HG03196 (cell line): Measurements from ENCODE around the gene AAK1.
"Not testable (repeated sequence)": the region's sequence is repeated elsewhere in the genome, so short reads cannot be mapped to it uniquely, and the experiment has no call there.

Source experiments
- ATAC-seq: cut with Tn5 transposase; IDR thresholded peaks from one replicate; pipeline ENCODE4 v1.9.1; 2021; ENCODE audit not compliant: unreplicated experiment

The AAK1 gene

DNA sequence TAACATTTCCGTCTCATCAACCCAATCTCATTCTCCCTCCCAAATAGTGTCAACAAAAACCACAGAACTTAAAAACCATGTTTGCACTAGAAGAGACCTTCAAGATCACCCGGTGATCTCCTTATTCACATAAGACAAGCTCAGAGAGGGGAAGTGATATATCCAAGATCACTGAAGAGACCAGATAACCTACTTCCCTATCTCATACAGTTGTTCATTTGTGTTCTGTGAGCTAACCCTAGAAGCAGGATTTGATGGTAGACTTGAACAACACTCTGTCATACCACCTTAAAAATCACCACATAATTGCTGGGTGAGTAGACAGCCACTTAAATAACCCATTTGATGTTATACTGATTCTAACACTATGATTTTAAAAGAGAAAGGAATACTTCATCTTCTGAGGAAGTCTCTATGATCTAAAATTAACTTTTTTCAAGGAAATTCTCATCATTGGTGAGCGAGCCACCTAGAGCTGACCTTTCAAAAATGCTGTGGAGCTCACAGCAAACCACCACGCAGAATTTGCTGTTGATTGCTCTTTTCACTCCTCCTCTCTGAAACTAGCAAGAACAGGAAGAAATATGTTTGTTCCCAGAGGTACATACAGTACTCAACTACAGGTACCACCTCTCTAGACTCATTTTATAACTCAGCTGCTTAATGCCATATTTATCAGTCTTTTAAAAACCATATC, 15.1 kb downstream of the AAK1 start:
- ATAC-seq = no peak

DNA sequence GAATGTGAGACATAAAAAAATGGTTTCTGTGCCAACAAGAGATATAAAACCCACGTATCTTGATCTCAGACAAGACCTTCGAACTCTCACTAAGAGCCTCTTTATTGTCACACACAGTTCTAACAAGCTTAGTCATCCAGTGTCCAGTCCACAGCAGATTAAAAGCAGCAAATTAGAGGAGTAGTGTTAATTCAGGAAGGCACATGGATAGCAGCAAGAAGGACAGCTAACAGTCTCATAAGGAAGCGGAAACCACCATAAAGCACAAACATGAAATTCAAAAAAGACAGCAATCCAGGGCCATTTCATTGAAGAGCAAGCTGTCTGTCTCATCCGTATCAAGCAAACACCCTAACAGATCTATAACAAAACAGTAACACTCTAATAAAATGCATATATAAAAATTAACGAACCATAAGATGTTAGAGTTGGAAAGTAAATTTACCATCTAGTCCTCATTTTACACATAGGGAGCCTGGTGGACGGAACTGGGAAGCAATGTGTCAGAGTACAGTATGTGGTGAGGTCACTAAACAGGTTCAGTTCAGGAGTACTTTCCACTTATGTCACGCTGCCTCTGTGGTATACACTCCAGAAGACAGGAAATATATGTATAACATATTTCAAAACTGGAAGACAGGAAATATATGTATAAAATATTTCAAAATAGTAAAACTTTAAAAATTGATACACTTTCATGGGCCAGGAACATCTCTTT, 18.3 kb downstream of the AAK1 start:
- ATAC-seq = no peak

DNA sequence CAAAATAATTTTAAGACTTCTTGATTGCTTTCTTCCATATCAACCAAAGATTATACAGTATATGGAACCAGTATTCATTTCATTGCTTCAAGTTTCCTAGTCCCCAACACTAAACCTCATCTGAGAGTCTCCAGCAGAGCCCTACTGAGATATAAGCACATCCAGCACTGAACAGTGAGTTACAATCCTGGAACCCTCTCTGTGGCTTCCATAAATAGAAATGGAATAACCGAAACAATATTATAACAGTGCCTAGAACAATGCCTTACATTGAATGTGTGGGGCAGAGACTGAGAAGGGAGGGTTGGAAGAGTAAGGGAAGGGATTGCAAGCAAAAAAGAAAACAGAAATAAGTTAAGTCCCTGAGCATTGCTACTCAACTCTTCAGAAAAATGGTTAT, 18.9 kb downstream of the AAK1 start:
- ATAC-seq = no peak

DNA sequence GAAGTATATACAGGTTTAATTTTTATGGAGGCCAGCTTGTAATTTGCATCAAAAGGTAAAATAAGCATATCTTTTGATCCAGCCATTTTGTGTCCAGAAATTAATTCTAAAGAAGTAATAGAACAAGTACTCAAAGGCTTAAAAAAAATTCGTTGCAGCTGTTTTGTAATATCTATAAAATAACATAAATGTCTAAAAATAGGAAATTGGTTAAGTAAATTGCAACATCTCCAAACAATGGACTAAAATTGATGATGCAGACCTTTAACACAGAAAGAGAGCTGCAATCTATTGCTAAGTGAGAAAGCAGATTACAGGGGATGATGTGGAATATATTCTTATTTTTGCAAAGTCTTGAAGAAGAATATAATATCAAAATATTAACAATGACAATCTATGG, 19.4 kb downstream of the AAK1 start:
- no peak for ATAC-seq

DNA sequence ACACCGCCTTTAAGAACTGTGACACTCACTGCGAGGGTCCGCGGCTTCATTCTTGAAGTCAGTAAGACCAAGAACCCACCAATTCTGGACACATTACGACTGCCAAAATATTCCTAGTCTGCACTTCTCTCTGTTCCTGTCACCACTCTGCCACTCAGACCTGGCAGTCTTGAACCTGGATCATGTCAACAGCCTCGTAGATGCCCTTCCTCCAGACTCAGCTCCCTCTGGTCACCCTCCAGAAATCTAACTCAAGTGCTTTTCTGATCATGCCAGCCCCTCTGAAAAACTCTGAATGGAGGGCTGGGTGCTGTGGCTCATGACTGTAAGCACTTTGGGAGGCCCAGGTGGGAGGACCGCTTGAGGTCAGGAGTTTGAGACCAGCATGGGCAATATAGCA, 20.3 kb downstream of the AAK1 start:
- ATAC-seq = no peak

DNA sequence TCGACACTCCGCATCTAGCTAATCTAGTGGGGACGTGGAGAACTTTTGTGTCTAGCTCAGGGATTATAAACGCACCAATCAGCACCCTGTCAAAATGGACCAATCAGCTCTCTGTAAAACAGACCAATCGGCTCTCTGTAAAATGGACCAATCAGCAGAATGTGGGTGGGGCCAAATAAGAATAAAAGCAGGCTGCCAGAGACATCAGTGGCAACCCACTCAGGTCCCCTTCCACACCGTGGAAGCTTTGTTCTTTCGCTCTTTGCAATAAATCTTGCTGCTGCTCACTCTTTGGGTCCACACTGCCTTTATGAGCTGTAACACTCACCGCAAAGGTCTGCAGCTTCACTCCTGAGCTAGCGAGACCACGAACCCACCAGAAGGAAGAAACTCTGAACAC, 20.7 kb downstream of the AAK1 start:
- not testable (repeated sequence) for ATAC-seq

DNA sequence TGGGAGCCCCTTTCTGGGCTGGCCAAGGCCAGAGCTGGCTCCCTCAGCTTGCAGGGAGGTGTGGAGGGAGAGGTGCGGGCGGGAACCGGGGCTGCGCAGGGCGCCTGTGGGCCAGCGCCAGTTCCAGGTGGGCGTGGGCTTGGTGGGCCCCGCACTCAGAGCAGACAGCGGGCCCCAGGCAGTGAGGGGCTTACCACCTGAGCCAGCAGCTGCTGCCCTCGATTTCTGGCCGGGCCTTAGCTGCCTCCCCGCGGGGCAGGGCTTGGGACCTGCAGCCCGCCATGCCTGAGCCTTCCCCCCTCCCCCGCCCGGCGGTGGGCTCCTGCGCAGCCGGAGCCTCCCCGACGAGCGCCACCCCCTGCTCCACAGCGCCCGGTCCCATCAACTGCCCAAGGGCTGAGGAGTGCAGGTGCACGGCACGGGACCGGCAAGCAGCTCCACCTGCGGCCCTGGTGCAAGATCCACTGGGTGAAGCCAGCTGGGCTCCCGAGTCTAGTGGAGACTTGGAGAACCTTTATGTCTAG, 21.5 kb downstream of the AAK1 start:
- not testable (repeated sequence) for ATAC-seq

DNA sequence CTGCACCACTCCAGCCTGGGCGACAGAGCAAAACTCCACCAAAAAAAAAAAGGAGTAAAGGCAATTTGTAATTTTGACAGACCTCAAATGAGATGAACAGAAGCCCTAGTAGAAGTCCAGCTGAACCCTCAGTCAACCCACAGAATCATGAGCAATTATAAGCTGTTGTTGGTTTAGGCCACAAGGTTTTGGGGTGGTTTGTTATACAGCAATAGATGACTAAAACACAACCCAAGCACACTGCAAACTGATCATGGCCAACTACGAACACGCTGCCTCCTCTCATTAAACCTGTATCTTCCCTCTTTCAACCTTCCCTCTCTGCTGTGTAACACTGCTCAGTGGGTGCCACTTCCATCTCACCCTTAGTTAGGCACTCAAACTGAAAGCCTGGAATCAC, 22.1 kb downstream of the AAK1 start:
- ATAC-seq = no peak

DNA sequence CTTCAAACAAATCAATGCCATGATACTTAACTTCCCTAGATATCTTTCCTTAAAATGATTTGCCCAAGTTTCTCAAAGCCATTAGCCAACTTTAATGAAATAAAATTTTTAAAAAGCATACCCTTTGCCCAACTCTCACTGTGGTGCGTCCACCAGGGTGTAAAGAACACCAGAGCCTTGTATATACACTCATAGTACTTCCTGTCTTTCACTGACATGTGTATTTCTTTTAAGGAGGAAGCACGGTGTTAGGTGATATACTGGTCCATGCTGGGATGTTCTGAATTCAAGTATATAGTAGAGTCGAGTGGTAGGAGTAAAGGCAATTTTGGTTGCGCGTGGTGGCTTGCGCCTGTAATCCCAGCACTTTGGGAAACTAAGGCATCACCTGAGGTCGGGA, 22.7 kb downstream of the AAK1 start:
- ATAC-seq = no peak

DNA sequence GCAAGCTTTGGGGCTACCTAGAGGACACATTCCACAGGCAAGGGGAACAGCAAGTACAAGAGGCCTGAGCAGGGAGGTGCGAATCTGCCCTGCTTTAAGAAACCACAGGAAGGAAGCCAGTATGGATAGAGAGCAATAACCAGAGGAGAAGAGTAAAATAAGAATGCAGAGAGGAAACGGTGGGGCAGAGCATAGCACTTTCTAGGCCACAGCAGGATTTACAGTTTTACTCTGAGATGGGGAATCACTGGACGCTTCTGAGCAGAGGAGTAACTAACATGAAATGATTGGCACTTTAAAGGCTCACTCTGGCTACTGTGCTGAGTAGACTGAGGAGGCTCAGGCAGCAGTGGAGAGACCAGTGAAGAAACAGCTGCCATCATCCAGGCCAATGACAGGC, 23.8 kb downstream of the AAK1 start:
- ATAC-seq = no peak

DNA sequence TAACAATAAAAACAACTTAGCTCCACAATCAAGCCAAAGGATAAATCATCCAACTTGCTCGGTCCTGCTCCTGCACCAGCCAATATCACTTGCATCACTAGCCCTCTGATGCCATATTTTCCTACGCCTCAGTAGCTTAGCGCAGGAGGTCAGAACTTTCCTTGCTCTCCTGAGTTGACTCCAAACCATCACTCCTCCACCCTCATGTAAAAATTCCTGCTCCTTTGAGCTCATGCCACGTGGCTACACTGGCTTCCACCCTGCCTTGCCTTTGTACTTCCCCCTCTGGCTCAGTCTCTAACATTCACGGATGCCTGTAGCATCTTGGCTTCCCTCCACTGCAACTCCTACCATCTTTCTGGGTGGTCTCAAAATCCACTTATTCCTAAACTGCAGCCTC, 25.2 kb downstream of the AAK1 start:
- no peak for ATAC-seq

DNA sequence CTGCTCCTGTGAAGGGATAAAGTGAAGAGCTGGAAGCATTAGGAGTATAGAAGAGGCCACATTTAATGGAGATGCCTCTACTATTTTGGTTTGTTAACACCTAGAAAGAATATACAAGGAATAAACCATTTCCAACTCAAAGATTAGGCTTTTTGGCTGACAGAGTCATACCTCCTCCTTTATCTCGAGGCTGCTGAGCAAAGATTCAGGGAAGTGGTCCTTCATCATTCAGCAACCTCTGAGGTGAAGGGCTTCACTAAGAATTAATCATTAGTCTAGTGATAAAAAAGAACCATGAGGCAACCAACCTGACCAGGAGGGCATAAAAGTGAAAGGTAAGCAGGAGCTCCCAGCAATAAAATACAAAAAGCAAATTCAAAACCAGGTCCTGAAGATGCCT, 25.8 kb downstream of the AAK1 start:
- no peak for ATAC-seq

DNA sequence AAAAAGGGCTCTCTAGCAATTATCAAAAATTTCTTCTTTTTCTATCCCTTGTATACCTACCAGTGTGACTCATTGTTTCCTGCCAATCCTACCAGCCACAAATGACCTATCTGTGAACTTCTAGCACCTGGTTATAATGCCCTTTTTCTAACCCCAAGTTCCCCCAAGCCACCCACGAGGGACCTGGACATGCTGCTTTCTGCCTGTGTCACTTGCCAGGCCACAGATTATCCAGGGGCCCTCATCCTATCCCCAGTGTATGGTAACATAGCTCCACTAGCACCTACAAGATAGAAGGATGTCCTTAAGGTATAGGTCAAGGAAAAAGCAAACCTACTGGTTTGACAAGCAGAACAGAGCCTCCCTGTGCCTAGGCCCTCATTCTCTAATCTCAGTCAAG, 26.8 kb downstream of the AAK1 start:
- peak; percentile 44 for ATAC-seq

DNA sequence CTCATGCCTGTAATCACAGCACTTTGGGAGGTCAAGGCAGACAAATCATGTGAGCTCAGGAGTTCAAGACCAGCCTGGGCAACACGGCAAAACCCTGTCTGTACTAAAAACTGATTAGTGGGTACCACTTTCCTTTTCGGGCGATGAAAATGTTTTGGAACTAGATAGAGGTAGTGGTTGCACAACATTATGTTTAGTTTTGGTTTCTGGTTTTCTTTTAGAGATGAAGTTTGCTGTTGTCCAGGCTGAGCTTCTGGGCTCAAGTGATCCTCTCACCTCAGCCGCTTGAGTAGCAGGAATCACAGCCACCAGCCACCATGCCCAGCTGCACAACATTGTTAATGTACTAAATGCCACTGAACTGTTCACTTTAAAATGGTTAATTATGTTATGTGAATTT, 27.6 kb downstream of the AAK1 start:
- ATAC-seq = no peak

DNA sequence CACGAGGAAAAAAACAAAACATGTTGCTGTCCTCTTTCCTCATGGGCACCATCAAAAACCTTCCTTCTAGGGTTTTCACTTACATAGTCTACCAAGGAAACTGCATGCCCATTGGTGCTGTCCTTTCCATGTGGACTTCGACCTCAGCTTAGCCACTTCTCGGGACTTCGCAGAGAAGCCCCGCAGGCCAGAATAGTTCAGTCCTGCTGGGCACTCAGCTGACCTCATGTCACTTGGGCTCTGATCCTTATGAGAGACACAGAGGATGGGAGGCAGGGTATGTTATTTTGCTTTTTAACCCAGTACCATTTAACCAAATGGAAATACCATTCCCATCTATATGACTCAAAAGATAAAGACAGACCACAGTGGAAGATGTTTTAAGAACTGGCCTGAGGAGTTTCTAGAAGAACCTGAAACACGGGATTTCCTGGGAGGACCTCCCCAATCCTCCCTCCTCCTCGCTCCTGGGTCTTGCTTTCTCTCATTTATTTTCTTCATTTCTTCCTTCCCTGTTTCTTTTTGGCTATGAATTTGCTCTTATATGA, 28.4 kb downstream of the AAK1 start:
- no peak for ATAC-seq

DNA sequence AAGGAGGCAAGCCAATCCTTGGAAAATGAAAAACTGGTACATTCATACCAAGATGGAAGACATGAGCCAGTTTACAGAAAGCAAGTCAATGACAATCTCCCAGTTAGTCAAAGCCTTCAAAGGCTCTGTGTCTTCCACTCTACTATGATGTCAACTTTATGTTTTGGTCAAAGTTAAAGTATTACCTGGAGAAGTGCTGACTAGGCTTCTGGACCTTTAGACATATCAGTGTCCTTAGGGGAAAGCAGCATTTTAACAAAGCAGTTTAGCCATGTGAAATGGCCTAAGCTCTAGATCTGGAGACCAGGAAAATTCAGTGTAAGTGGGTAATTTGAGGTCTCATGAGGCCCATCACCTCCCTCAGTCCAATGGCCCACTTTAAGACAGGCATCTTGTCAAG, 30.8 kb downstream of the AAK1 start:
- ATAC-seq = no peak

DNA sequence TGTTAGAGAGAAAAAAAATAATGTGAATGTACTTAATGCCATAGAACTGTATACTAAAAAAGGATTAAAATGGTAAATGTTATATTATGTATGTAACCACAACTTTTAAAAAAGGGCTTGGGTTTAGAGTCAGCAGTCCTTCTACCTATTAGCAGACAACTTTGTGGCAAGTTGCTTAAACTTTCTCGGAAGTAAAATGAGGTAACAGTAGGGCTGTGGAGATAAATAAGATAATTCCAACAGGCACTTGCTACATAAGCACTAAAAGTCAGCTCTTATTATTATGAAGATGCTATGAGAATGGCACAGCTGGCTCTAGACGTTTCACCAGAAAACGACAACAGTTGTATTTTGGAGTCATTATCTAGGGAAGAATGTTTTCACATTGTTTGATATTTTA, 31.3 kb downstream of the AAK1 start:
- no peak for ATAC-seq

DNA sequence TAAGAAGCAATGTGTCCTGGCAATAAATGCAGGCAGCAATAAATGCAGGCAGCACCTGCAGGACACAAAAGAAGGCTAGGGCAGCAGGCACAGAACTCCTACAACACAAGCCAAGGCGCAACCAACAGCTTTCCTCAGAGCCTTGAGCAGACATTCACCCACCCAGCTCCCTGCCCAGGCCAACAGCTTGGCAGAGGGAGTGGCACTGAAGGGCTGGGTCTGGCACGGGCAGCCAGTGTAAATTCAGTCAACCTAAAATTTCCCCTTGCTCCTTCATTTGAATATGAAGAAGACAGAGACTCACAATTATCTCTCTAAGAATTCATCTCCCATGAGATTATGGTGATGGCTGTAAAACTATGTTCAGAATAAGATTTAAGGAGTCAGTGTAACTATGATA, 35.4 kb downstream of the AAK1 start:
- no peak for ATAC-seq

DNA sequence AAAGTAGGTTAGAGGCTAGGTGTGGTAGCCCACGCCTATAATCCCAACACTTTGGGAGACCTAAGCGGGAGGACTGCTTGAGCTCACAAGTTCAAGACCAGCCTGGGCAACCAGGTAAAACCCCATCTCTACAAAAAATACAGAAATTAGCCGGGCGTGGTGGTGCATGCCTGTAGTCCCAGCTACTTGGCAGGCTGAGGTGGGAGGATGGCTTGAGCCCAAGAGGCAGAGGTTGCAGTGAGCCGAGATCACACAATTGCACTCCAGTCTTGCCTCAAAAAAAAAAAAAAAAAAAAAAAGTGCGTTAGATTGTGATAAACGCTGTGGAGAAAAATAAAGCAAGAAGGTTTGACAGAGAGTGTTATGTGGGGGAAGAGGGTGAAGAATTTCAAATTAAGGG, 36.8 kb downstream of the AAK1 start:
- not testable (repeated sequence) for ATAC-seq

DNA sequence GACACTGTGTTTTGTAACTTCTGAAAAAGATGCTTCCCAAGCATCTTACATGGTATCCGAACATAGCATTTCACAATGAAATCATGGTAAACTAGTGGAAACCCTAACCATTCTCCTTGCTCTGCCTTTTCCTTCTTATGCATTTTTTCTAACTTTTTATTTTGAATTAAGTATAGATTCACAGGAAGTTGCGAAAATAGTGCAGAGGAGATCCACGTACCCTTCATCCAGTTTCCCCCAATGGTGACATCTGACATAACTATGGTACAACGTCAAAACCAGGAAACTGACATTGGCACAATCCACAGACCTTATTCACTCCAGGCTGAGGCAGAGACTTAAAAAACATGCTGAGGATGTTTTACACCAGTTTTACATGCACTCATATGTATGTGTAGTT, 38.3 kb downstream of the AAK1 start:
- ATAC-seq = no peak

DNA sequence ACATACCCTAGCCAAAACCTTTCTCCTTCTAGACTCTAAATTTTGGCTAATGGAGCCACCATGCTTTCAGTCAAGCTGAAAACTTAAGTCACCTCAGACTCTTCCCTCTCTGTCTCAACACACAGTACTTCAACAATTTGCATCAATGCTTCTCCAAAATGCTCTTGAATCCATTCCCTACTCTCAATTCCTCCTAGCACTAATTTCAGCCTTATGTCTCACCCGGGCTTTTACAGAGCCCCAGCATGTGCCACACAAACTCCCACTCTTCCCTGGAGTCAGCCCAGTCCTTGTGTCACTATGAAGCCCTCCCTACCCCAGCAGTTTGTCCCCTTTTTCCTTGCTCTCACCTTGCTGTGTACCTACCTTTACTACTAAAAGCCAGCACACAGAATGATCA, 38.7 kb downstream of the AAK1 start:
- no peak for ATAC-seq

DNA sequence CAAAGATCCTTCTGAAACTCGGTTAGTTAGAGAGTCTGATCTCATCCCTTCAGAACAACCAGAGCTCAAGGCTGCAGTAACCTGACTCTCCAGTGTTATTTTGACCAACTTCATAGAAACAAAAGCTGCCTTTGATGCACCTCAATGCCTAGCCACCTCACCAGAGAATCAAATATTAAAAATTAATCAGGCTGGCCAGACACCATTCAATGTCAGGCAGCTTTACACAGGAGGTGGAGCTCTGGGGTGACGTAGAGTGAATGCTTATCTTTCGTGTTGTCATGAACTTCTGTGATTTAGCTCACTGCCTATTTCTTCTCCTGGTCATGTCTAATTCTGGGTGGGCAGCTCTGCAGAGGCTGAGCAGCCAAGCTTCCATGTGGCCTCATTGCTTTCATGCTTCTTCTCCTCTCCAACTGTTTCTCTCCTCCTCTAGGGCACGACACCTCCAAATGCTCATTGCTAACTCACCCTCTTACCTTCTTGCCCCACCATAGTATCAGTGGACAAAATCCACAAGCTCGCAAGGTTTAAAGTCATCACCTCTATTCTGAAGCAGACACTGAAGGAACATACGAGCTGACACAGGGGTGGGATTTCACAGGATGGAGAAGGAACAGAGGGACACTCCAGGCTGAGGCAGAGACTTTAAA, 39.4 kb downstream of the AAK1 start:
- ATAC-seq = no peak
